ENCODE measurements around the gene CYBA. TPM values are rescaled to one million over a fixed set of nuclear protein-coding genes. Genes with fewer than 3 reads are reported as not detected.

The CYBA gene
- total and polyA plus RNA-seq, 10 of the 15 experiments (the other 5 are each of a cell fraction or from before 2014, with no cell fraction given): 0.55 to 598 (median 258) TPM

- no peak for TF ChIP-seq REST (IDR thresholded peaks at IDR 0.05; ENCODE audit: low read depth, low read length)
- TF ChIP-seq LARP7 (IDR thresholded peaks at IDR 0.05): no peak
- no peak for TF ChIP-seq POLR2AphosphoS5 (IDR thresholded peaks at IDR 0.05; ENCODE audit: low read length)
Measured at GRCh38 chr16:88684569-88685155, 33.8 kb upstream of the CYBA start (continued).

GRCh38 chr16:88681709-88682451 lies 31.0 kb upstream of the CYBA start:
- Histone ChIP-seq H3K4me1 (ENCODE audit: control insufficient read depth, insufficient read depth, low read length) (peaks cover 40% of the 10 kb centered on the region), H3K4me3 (peak overlapping the region; percentile 65), H3K27ac (ENCODE audit: control insufficient read depth, insufficient read depth) (peak overlapping the region; percentile 92), H3K4me2 (ENCODE audit: control insufficient read depth, insufficient read depth) (peak overlapping the region; percentile 88), H3K9me3 (replicated peaks; ENCODE audit: control insufficient read depth, insufficient read depth, low read length) (no peaks in the 10 kb centered on the region), H2AFZ (ENCODE audit: control insufficient read depth, low read depth, low read length) (peak overlapping the region; percentile 44), H3K27me3 (replicated peaks in 1 of 2; ENCODE audit: control insufficient read depth in 2 of 2, insufficient read depth in 2 of 2, low read length in 1 of 2) (no peaks in the 10 kb centered on the region), H4K20me1 (ENCODE audit: control insufficient read depth, insufficient read depth) (no peaks in the 10 kb centered on the region), H3K36me3 (ENCODE audit: control insufficient read depth in 2 of 2, insufficient read depth in 2 of 2, low read length in 1 of 2) (no peaks in the 10 kb centered on the region), H3K9ac (ENCODE audit: control insufficient read depth, insufficient read depth, low read length) (peak overlapping the region; percentile 77), H3K79me2 (ENCODE audit: control insufficient read depth, insufficient read depth, low read length) (no peaks in the 10 kb centered on the region; the same call in 1 of the 2 replicates)
- peak; percentile 84 for ATAC-seq
- SMC1A ChIA-PET (ENCODE audit: uncharacterized antibody, unreplicated experiment): interaction anchor here (0.7 to 3.1 kb wide), 6 partner anchors 18 to 86 kb away, joined by 3 to 13 read pairs (median 5); partner anchors contain the start of gene MVD
- CTCF ChIA-PET: interaction anchor here (0.6 to 3.4 kb wide), 16 partner anchors 9 to 128 kb away, joined by 3 to 26 read pairs (median 3); partner anchors contain the start of genes CTU2 and RNF166
- DNase-seq (ENCODE audit: low read depth, low spot score): peak; percentile 84
- WGBS (ENCODE audit: insufficient coverage, insufficient replicate concordance, low lambda C conversion rate, missing lambda C conversion rate): 1% methylated on average over 21 of the region's 21 CpGs
- no TSS peak for BruUV-seq (replicated peaks)
- in situ Hi-C loops (cut with MboI): no loop called here
- RAD21 ChIA-PET (ENCODE audit: unreplicated experiment): interaction anchor here (0.7 to 2.5 kb wide), 6 partner anchors 17 to 102 kb away, joined by 3 to 10 read pairs (median 8); partner anchors contain the start of gene PIEZO1
- FAIRE-seq: peak; percentile 99
- POLR2A ChIA-PET: interaction anchor here (0.6 to 2.5 kb wide), 8 partner anchors 17 to 175 kb away, joined by 3 to 12 read pairs (median 4); partner anchors contain the start of genes CYBA, GALNS, MVD and TRAPPC2L
- intact Hi-C loops (cut with micrococcal nuclease; ENCODE audit: unreplicated experiment): loop anchor here (1.0 to 2.0 kb wide), 3 partner anchors 19 to 31 kb away; partner anchors contain the start of genes CYBA and MVD
- TF ChIP-seq KLF5 (IDR thresholded peaks at IDR 0.05; ENCODE audit: partially characterized antibody) (no peak), SKIL (IDR thresholded peaks at IDR 0.05; ENCODE audit: low read depth, poor library complexity, severe bottlenecking) (peak; percentile 83), FOXM1 (IDR thresholded peaks at IDR 0.05; ENCODE audit: low read depth, low read length) (no peak), BCL11A (IDR thresholded peaks at IDR 0.05; ENCODE audit: low read depth, low read length) (0 out of 2 replicates have a peak, but pooled peaks have one; percentile 18), ESRRA (IDR thresholded peaks at IDR 0.05; ENCODE audit: low read length) (no peak; the same call in 1 of the 2 replicates), CEBPZ (IDR thresholded peaks at IDR 0.05; ENCODE audit: low read depth, low read length) (no peak)

All from GM12878 (cell line).